Measurements from ENCODE around the gene CLEC16A. TPM values are rescaled to one million over a fixed set of nuclear protein-coding genes. Genes with fewer than 3 reads are reported as not detected.

The CLEC16A gene
- total and polyA plus RNA-seq, 2 donors = 10.9 to 19.9 TPM

DNA sequence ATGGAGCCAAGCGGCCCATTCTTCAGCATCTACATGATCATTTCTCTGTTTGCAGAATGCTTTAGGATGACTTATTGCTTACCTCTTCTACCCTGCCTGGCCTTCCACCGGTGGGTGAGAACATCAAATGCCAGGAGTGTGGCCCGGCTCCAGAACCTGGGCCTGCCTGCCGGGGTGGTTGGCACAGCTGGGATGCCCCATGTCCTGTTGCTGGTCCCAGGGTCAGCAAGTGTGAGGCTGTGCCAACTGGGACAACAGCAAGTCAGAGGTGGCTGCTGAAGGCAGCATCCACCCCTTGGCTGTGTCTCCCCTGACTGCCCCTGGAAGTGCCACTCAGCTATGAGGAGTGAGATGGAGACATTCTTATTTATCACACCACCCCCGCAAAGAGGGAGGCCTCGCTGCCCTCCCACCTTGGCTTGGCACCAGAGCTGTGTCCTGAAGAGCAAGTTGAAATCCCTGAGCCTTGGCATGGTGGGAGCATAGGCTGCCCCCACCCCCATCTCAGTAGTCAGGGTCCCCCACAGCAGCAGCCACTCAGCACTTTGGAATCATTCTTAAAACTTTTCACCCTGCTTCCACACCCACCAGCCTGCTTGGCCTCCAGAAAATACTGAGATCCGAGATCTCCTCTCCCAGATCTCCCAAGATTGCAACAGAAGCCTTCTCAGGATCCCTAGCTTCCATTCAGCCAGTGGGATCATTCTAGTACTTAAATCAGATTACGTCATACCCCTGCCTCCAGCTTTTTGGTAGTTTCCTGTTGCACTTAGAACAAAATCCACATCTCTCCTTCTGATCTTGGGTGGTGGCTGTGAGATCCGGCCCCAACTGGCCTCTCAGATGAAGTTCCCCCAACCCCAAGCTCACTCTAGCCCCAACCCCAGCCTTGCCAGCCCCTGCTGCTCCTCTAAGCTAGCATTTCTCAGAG is 184.1 kb downstream of the CLEC16A start:
- H3K27ac ChIP-seq (ENCODE audit: low read depth) = no peak overlapping the region
- H3K36me3 ChIP-seq (ENCODE audit: insufficient read depth) = no peaks in the 10 kb centered on the region
- H3K4me1 ChIP-seq (ENCODE audit: insufficient read depth) = no peaks in the 10 kb centered on the region
- no peak for DNase-seq (ENCODE audit: extremely low spot score)
- H3K4me3 ChIP-seq (ENCODE audit: low read depth, low read length) = no peak overlapping the region
- whole genome bisulfite sequencing = 41% methylated on average over 9 of the region's 9 CpGs

DNA sequence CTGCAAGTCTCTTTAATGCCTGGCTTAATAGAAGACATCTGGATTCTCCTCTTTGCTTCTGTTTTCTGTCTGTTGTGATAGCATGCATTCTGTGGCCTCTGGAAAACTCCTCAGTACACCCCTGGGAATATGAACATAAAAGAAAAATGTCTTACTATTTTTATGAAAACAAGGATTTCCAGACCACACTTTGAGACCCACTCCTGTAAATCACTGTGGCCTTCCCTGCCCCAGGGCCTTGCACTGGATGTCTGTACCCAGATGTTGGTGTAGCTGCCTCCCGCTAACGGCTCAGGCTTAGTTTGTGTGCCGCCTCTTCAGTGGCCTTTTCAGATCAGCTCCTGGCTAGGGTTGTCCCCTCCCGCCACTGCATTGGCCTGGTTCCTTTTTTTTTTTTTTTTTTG is 185.0 kb downstream of the CLEC16A start:
- no peak for DNase-seq (ENCODE audit: extremely low spot score)
- 53% methylated on average over 4 of the region's 4 CpGs for whole genome bisulfite sequencing
- no peak overlapping the region for H3K4me3 ChIP-seq (ENCODE audit: low read depth, low read length)
- H3K36me3 ChIP-seq (ENCODE audit: insufficient read depth) = no peaks in the 10 kb centered on the region
- no peaks in the 10 kb centered on the region for H3K4me1 ChIP-seq (ENCODE audit: insufficient read depth)
- no peak overlapping the region for H3K27ac ChIP-seq (ENCODE audit: low read depth)

DNA sequence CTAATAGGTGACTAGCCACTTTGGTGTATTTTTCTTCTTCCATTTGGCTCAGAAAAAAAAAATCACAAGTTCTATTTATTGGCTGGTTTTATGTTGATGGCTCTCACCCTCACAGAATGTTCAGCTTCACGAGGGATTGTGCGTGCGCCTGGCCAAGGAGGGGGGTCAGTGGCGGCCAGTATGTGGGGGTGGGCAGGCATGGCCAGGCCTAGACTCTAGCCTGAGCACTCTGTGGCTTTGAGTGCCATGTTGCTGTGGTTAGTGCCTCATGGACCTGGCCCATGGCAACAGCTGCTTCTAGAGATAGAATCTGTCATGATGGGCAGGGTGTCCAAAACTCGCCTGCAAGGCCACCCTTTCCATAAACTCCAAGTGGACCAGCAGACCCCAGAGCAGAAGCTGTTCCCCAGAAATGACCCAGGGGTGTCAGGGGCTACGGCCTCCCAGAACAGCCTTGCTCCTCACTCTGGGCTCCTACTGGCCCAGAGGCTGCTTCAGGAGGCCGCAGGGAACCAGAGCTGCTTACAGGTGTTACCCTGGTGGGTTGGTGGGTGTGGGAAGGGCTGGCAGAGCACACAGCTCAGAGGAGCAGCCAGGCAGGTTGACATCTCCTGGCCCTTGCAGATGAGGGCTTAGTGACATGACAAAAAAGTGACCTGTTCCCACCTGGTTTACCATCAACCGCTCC is 186.8 kb downstream of the CLEC16A start:
- no peak overlapping the region for H3K4me3 ChIP-seq (ENCODE audit: low read depth, low read length)
- no peaks in the 10 kb centered on the region for H3K36me3 ChIP-seq (ENCODE audit: insufficient read depth)
- WGBS = 84% methylated on average over 8 of the region's 8 CpGs
- no peak for DNase-seq (ENCODE audit: extremely low spot score)
- H3K4me1 ChIP-seq (ENCODE audit: insufficient read depth) = no peaks in the 10 kb centered on the region
- H3K27ac ChIP-seq (ENCODE audit: low read depth) = no peak overlapping the region

DNA sequence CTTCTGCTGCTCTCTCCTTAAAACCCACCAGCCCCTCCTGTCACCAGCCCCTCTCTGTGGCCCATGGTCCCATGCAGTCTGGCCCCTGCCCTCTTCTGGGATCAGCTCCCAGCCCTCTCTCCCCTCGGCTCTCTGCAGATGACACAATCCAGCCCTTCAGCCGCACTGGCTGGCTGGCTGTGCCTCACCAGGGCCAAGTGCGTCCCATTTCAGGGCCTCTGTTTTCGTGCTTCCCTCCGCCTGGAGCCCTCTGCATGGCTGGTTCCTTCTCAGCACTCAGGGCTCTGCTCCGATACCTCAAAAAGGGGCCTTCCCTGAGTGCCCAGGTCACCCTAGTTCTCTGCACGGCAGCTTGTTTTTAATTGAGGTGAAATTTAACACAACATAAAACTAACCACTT is 187.3 kb downstream of the CLEC16A start:
- H3K4me3 ChIP-seq (ENCODE audit: low read depth, low read length) = no peak overlapping the region
- H3K27ac ChIP-seq (ENCODE audit: low read depth) = no peak overlapping the region
- no peaks in the 10 kb centered on the region for H3K4me1 ChIP-seq (ENCODE audit: insufficient read depth)
- WGBS = 57% methylated on average over 7 of the region's 7 CpGs
- DNase-seq (ENCODE audit: extremely low spot score) = no peak
- H3K36me3 ChIP-seq (ENCODE audit: insufficient read depth) = no peaks in the 10 kb centered on the region

DNA sequence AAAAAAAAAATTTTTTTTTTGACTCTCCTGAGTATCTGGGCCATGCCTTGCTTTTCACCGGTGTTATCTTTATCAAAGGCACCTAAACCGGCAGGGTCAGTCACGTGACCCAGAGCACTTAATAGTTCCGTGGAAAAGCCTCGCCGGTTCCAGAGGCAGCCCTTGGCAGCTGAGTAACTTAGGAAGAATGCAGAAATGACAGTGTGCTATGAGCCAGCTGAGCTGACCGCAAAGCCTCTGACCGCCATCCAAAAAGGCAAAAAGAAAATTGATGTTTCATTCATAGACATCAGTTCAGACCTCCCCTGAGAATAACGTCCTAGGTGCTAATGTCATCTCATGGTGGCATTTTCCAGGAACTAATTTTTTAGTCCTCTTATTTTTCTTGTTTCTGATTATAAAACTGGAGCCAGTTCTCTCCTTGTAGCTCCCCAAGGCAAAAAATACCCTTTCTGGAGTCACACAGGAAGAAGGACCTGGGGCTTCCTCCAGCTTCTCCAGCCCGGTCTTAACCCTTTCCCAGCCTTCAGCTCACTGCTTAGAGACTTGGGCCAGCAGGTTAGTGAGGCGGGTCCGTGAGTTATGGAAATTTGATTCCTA is 189.1 kb downstream of the CLEC16A start:
- no peaks in the 10 kb centered on the region for H3K4me1 ChIP-seq (ENCODE audit: insufficient read depth)
- WGBS = 16% methylated on average over 12 of the region's 12 CpGs

DNA sequence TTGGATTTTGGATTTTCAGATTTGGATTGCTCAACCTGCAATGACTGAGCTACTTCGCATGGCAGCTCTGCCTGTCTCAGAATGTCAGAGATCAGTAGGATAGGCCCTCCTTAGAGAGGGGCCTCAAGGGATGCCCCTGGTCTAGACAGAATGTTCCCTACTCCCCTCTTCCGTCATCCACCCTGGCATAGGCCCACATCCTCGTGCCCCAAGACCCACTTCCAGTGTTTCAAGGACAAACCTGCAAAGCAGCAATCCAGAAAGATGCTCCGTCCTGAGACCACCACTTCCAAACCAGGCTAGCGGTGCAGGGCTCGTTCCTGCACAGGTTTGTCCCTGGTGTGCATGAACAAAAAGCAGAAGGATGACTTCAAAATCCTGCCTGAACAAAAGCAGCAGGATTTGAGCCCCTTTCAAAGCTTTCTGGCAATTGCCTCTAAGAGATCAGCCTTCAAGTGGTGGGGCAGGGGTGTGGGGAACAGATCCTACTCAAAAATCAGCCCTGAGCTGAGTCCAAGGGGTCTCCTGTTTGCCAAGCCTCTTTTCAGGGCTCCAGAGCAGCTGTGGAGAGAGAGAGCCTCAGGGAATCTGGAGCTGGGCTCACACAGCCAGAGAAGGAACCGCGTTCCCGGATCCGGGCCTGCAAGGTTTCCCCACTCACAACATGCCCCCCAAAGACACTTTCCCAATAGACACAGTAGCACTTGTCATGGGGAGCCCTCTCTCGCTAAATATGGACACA is 190.5 kb downstream of the CLEC16A start:
- H3K36me3 ChIP-seq (ENCODE audit: insufficient read depth) = no peaks in the 10 kb centered on the region
- DNase-seq (ENCODE audit: extremely low spot score) = no peak
- WGBS = 87% methylated on average over 11 of the region's 11 CpGs
- no peak overlapping the region for H3K4me3 ChIP-seq (ENCODE audit: low read depth, low read length)
- no peaks in the 10 kb centered on the region for H3K4me1 ChIP-seq (ENCODE audit: insufficient read depth)
- no peak overlapping the region for H3K27ac ChIP-seq (ENCODE audit: low read depth)

More for the DNA sequence above, 189.1 kb downstream of the CLEC16A start:
- no peak overlapping the region for H3K27ac ChIP-seq (ENCODE audit: low read depth)
- no peak overlapping the region for H3K4me3 ChIP-seq (ENCODE audit: low read depth, low read length)
- H3K36me3 ChIP-seq (ENCODE audit: insufficient read depth) = no peaks in the 10 kb centered on the region
- DNase-seq (ENCODE audit: extremely low spot score) = no peak

DNA sequence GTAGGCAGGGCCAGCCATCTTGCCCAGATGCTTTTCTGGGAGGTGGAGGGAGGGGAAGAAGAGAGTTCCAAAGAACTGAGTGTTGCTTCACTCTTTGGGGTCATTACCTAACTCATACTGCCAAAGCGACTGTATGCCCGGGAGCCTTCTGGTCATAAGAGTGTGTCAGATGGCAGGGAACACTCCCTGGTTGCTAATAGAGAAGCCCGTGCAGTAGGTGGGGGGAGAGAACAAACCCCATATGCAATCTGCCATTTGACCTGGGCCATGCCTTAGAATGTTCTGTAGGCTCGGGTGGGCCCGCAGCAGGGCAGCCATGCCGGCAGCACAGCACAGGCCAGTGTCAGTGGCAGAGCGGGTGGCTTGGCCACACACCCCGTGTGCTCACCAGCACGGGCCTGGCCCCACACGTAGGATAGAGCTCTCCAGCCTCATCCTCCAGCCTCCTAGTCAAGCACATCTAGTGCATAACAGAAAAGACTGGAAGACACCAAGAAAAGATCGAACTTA is 191.2 kb downstream of the CLEC16A start:
- Histone ChIP-seq H3K4me1 (ENCODE audit: insufficient read depth) (no peaks in the 10 kb centered on the region), H3K4me3 (ENCODE audit: low read depth, low read length) (no peak overlapping the region), H3K36me3 (ENCODE audit: insufficient read depth) (no peaks in the 10 kb centered on the region), H3K27ac (ENCODE audit: low read depth) (no peak overlapping the region)
- 90% methylated on average over 11 of the region's 11 CpGs for WGBS
- no peak for DNase-seq (ENCODE audit: extremely low spot score)

DNA sequence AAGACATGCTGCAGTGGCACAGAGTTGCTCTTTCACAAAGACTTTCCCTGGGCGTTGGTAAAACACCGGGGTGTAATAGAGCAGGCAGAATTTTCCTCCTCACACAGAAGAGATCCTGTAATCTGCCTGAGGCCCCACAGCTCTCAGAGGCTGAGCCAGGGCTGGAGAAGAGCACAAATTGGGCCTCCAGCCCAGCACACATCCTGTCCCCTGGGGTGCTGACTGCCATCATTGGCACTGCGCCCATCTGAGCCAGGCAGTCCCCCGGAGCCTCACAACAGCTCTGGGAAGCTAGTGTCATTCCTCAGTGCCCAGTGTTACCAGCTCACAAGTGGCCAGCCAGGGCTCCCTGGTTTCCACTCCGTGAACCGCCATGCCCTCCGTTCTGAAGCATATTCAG is 192.2 kb downstream of the CLEC16A start:
- Histone ChIP-seq H3K4me1 (ENCODE audit: insufficient read depth) (no peaks in the 10 kb centered on the region), H3K27ac (ENCODE audit: low read depth) (no peak overlapping the region), H3K36me3 (ENCODE audit: insufficient read depth) (no peaks in the 10 kb centered on the region), H3K4me3 (ENCODE audit: low read depth, low read length) (no peak overlapping the region)
- no peak for DNase-seq (ENCODE audit: extremely low spot score)
- WGBS = 76% methylated on average over 7 of the region's 7 CpGs

DNA sequence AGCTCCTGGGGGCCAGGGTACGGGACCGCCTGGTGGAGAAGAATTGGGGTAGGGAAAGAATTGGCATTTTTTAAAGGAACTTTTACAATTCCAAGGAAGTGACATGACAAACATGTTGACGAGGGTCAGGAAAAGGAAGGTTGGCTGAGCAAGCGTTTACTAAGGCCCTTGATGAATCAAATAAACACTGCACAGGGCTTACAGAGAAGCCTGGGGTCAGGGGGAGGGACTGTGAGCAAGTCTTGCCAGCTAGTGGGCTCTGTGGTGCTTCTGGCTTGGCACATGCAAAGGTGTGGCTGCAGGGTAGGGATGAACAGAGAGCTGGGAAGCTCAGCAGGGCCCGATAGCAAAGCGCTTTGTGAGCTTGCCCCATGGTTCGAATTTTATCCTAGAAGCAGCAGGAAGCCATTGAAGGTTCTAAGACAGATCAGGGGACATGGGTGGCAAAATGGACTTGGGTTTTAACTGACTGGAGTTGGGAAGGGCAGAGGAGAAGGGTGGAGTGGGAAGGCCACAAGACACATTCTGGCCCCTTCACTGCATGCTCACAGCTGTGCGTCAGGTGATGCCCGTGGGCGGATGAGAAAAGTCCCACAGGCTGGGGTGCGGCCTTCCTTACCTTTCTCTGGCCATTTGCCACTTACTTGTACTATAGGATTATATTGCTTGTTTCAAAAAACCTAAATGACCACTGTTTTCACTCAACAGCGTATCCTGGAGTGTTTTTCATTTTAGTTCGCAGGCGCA is 193.8 kb downstream of the CLEC16A start:
- 95% methylated on average over 14 of the region's 14 CpGs for WGBS
- Histone ChIP-seq H3K4me3 (ENCODE audit: low read depth, low read length) (no peak overlapping the region), H3K27ac (ENCODE audit: low read depth) (no peak overlapping the region), H3K36me3 (ENCODE audit: insufficient read depth) (no peaks in the 10 kb centered on the region), H3K4me1 (ENCODE audit: insufficient read depth) (no peaks in the 10 kb centered on the region)
- no peak for DNase-seq (ENCODE audit: extremely low spot score)

DNA sequence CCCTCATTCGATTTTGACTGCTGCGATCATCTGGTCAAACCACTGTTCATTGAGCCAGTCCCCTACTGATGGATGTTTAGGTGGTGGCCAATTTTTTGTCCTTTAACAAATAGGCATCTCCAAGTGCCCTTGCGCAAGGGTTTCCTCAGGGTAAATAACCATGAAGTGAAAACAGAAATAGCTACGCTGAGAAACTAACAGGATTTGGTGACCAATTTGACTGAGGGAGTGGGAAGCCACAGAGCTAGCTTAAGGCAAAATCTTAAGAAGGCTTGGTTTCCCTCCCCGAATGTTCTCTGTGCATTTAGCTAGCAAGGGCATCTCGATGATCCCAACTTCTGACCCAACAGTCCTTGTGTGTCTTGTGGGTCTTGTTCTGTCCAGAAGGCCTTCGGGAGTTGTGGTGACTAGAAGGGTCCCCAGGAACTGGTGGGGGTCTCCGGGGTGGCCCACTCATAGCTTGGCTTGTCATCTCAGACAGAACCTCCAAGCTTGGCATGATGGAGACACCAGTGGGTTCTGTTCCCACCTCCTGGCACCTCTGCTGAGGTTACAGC is 194.5 kb downstream of the CLEC16A start:
- H3K4me1 ChIP-seq (ENCODE audit: insufficient read depth) = no peaks in the 10 kb centered on the region
- H3K27ac ChIP-seq (ENCODE audit: low read depth) = no peak overlapping the region
- DNase-seq (ENCODE audit: extremely low spot score) = no peak
- 93% methylated on average over 8 of the region's 8 CpGs for WGBS
- H3K36me3 ChIP-seq (ENCODE audit: insufficient read depth) = no peaks in the 10 kb centered on the region
- H3K4me3 ChIP-seq (ENCODE audit: low read depth, low read length) = no peak overlapping the region

DNA sequence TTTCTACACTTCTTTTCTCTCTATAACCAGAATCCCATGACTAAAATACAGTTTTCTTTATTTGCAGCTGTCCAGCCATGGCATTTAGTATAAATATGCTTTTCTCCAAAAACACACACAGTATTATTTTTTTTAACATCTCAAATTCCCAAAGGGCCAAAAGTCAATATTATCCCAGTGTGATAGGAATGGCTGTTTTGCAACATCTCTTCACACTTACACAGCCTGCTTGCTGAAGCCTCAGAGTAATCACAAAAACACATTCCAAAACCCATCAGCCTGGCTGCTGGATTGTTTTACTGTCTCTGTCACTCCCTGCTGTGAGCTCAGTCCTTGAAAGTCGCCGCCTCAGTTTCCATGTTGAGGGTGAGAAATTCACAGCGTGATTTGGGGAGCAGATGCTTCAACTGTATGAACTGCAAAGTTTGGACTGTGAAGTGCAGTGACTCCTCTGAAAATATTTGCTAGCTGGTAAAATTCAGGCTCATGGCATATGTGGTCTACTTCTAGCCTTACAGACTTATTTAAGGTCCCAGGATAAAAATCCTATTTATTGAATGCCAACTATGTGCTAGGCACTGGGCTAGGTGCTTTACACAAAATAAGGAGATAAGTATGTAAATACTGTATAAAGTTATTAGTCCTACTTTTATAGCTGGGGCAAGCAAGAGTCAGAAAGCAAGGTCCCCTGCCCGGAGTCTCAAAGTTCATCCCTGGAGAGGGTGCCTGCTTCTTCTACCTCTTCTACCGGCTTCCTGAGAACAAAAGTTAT is 195.1 kb downstream of the CLEC16A start:
- Histone ChIP-seq H3K4me3 (ENCODE audit: low read depth, low read length) (no peak overlapping the region), H3K36me3 (ENCODE audit: insufficient read depth) (no peaks in the 10 kb centered on the region), H3K4me1 (ENCODE audit: insufficient read depth) (no peaks in the 10 kb centered on the region), H3K27ac (ENCODE audit: low read depth) (no peak overlapping the region)
- WGBS = 83% methylated on average over 5 of the region's 5 CpGs
- DNase-seq (ENCODE audit: extremely low spot score) = no peak

DNA sequence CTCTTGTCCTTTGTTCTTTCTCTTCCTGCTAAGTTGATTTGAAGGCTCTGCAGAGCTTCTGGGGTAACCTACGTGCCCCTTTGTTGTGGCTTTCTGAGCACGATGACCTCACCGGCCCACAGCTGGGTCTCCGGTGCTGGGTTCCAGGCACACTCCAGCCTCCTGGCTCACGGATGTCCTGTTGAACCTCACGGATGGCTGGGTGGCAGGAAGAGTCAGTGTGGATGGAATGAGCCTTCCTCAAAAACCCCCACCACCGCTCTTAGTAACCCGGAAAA is 195.7 kb downstream of the CLEC16A start:
- 80% methylated on average over 8 of the region's 8 CpGs for WGBS
- Histone ChIP-seq H3K36me3 (ENCODE audit: insufficient read depth) (no peaks in the 10 kb centered on the region), H3K4me1 (ENCODE audit: insufficient read depth) (no peaks in the 10 kb centered on the region), H3K27ac (ENCODE audit: low read depth) (no peak overlapping the region), H3K4me3 (ENCODE audit: low read depth, low read length) (no peak overlapping the region)
- DNase-seq (ENCODE audit: extremely low spot score) = no peak
